Osteocyte (in vitro differentiated cells): ENCODE results near the gene LCNL1. TPM values are rescaled to one million over a fixed set of nuclear protein-coding genes. Genes with fewer than 3 reads are reported as not detected.

Experiments used
- DNase-seq: peaks from one replicate; pipeline ENCODE4 v3.0.0; 2021; ENCODE audit warnings: mixed read lengths; ENCODE audit not compliant: unreplicated experiment; ENCODE audit errors: extremely low spot score
- H3K27ac Mint-ChIP-seq: one replicate; pipeline ENCODE4 v1.8.0; 2021; ENCODE audit warnings: mild to moderate bottlenecking, mixed read lengths; ENCODE audit not compliant: unreplicated experiment
- H3K27me3 Mint-ChIP-seq: one replicate; pipeline ENCODE4 v1.8.0; 2021; ENCODE audit warnings: mixed read lengths; ENCODE audit not compliant: unreplicated experiment
- H3K36me3 Mint-ChIP-seq: one replicate; pipeline ENCODE4 v1.8.0; 2021; ENCODE audit warnings: mixed read lengths; ENCODE audit not compliant: unreplicated experiment
- H3K4me1 Mint-ChIP-seq: one replicate; pipeline ENCODE4 v1.8.0; 2021; ENCODE audit warnings: mixed read lengths; ENCODE audit not compliant: unreplicated experiment
- H3K4me3 Mint-ChIP-seq: one replicate; pipeline ENCODE4 v1.8.0; 2021; ENCODE audit warnings: mild to moderate bottlenecking, moderate library complexity, mixed read lengths; ENCODE audit not compliant: unreplicated experiment
- H3K9me3 Mint-ChIP-seq: one replicate; pipeline ENCODE4 v1.8.0; 2021; ENCODE audit warnings: mixed read lengths; ENCODE audit not compliant: unreplicated experiment
- CTCF ChIP-seq: fragments of 200-600 bp; sonication (generic); IDR thresholded peaks from 2 replicates; pipeline ENCODE4 v1.5.0; 2021; ENCODE audit warnings: antibody characterized with exemption, mild to moderate bottlenecking, moderate library complexity
- total RNA-seq: library from RNA; stranded (reverse); gene quantifications from 2 replicates; pipeline ENCODE4 v1.2.1, GENCODE V29; 2021

LCNL1 gene
- total RNA-seq, 1 donor from 2014 or later, result 3.4 TPM

DNA sequence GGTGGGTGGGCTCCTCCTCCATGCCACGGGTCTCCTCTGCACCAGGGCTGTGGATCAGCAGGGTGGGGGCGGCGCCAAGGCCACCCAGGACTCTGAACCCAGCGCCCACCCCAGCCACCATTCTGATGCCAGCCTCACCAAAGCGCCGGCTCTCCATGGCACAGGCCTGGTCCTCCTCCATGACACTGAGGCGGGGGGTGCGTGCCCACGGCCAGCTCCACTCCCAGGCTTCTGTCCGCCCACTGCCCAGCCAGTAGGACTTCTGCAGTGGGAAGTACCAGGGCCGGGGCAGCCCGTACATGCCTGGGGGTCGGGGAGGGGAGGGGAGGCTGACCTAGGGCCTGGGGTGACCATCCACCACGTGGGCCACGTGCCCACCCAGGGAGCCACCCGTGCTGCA lies 33.6 kb downstream of the LCNL1 start:
- H3K27me3 Mint-ChIP-seq, result no peaks in the 10 kb centered on the region
- H3K4me1 Mint-ChIP-seq, result no peaks in the 10 kb centered on the region
- H3K27ac Mint-ChIP-seq, result no peak overlapping the region
- DNase-seq, result no peak
- no peak for TF ChIP-seq CTCF
- no peak overlapping the region for H3K4me3 Mint-ChIP-seq
- peaks cover 5% of the 10 kb centered on the region for H3K36me3 Mint-ChIP-seq
- no peaks in the 10 kb centered on the region for H3K9me3 Mint-ChIP-seq

DNA sequence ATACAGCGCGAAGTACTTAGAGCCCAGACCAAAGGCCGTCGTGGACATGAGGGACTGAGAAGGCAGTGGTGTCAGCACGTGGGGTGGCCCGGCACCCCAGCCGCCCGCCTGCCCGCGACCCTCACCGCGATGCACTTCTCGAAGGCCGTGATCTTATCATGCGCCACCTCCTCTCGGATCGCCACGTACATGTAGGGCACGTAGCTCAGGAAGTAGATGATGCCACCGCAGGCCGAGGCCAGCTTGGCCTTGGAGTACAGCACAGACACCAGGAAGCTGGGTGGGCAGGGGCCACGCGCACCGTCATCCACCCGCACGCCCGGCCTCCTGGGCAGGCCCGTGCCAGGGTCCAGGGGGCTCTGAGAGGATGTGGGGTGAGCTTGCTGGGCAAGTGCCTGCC lies 34.3 kb downstream of the LCNL1 start:
- TF ChIP-seq CTCF, result no peak
- no peak overlapping the region for H3K4me3 Mint-ChIP-seq
- no peak for DNase-seq
- H3K27me3 Mint-ChIP-seq, result no peaks in the 10 kb centered on the region
- H3K9me3 Mint-ChIP-seq, result no peaks in the 10 kb centered on the region
- H3K4me1 Mint-ChIP-seq, result no peaks in the 10 kb centered on the region
- peaks cover 5% of the 10 kb centered on the region for H3K36me3 Mint-ChIP-seq
- H3K27ac Mint-ChIP-seq, result no peak overlapping the region

DNA sequence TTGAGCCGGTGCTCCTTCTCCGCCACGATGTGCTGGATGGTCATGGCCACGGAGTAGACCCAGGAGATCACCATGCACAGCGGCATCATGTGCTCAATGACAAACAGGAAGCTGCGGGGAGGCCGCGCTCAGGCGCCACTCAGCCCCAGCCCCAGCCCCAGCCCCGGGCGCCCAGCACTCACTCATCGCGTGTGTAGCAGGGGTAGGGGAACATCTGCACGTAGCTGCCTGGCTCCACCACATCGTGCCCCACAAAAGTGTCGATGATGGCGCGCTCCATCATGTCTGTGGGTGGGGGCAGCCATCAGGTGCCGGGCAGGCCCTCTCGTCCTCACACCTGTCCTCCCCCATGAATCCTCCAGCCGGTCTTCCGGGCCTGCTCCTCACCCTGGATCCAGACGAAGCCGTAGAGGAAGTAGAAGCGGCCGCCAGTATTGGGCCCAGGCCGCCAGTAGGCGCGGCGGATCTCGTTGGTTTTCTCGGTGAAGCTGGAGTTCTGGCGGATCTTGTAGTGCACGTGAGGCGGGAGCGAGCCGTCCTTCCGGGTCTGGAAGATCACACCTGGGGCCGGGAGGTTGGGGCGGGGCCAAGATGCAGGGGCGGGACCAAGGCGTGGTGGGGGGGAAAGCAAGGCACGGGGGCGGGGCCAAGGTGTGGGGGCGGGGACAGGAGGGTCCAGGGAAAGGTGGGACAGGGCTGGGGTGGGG lies 35.2 kb downstream of the LCNL1 start:
- no peak for TF ChIP-seq CTCF

DNA sequence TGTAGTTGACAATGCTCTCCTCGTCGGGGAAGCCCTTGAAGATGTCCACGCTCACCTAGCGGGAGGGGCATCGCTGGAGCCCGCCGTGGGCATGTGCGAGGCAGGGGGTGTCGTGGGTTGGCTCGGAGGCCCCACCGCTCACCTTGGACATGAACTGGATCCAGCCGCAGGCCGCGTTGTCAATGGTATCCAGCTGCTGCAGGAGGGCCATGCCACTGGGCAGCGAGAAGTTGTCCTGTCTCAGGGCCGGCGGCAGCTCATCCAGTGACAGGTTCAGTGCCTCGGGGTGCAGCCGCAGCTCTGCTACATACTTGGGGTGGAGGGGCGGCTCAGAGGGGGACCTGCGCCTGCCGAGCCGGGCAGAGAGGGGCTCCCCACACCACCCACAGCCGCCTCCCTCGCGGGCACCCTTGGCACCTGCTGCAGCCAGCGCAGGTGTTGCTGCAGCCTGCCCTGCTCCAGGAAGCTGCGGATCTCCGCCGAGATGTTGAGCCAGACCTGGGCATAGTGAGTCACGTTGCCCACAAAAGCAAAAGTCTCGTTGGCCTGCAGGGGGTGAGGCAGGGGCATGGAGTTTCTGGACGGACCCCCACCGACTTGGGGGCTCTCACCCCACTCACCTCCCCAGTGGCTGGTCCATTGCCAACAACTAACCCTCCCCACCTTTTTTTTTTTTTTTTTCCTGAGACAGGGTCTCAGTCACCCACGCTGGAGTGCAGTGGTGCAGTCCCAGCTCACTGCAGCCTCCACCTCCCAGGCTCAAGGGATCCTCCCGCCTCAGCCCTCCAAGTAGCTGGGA lies 36.2 kb downstream of the LCNL1 start:
- Mint-ChIP-seq H3K27me3 (no peaks in the 10 kb centered on the region), H3K9me3 (no peaks in the 10 kb centered on the region), H3K36me3 (peaks cover 5% of the 10 kb centered on the region), H3K27ac (no peak overlapping the region), H3K4me3 (no peak overlapping the region), H3K4me1 (no peaks in the 10 kb centered on the region)
- DNase-seq, result no peak
- no peak for TF ChIP-seq CTCF

More for the DNA sequence above, 35.2 kb downstream of the LCNL1 start:
- Mint-ChIP-seq H3K4me1 (no peaks in the 10 kb centered on the region), H3K27ac (no peak overlapping the region), H3K36me3 (peaks cover 5% of the 10 kb centered on the region), H3K27me3 (no peaks in the 10 kb centered on the region), H3K9me3 (no peaks in the 10 kb centered on the region), H3K4me3 (no peak overlapping the region)
- no peak for DNase-seq
